Muscle layer of colon (tissue), 2 donors: ENCODE data around the gene LHCGR.

Experiments
- H3K27ac ChIP-seq: one replicate; pipeline ENCODE4 v1.7.0; 2013; ENCODE audit warnings: low read depth, mild to moderate bottlenecking, low read length, moderate library complexity
- H3K27me3 ChIP-seq, 2 donors: one replicate each; pipeline ENCODE4 v1.7.0; 2013; ENCODE audit warnings: low read length in 2 of 2, mild to moderate bottlenecking in 2 of 2; ENCODE audit not compliant: insufficient read depth in 2 of 2, control insufficient read depth in 1 of 2
- H3K36me3 ChIP-seq: one replicate; pipeline ENCODE4 v1.7.0; 2013; ENCODE audit warnings: mild to moderate bottlenecking, low read length; ENCODE audit not compliant: insufficient read depth
- H3K4me1 ChIP-seq: one replicate; pipeline ENCODE4 v1.7.0; 2013; ENCODE audit warnings: mild to moderate bottlenecking, low read length; ENCODE audit not compliant: insufficient read depth
- H3K4me3 ChIP-seq, 2 donors: one replicate each; pipeline ENCODE4 v1.7.0; 2013; ENCODE audit warnings: low read length in 2 of 2, low read depth in 1 of 2, mild to moderate bottlenecking in 1 of 2, moderate library complexity in 1 of 2
- H3K9ac ChIP-seq: one replicate; pipeline ENCODE4 v1.7.0; 2013; ENCODE audit warnings: low read length
- H3K9me3 ChIP-seq: one replicate; pipeline ENCODE4 v1.7.0; 2013; ENCODE audit warnings: mild to moderate bottlenecking, low read length
- donor health status: abdominal sarcoma.
- donor health status: Adenocarcinoma of cecum.

Gene LHCGR

DNA sequence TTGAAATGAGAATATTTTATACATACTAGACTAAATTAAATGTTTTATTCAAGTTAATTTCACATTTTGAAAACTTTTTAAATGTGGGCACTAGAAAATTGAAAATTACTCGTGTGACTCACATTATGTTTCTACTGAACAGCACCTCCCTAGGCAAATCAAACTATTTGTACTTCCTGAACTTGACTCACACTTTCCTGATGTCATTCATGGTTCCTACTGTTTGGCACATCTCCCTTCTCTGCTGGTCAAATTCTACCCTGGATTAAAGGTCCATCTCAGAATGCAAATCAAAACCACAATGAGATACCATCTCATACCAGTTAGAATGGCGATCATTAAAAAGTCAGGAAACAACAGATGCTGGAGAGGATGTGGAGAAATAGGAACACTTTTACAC lies 16.7 kb downstream of the LHCGR start:
- Histone ChIP-seq H3K27me3 (peaks cover 0 to 9% of the 10 kb centered on the region in 2 donors), H3K4me1 (peaks cover 11% of the 10 kb centered on the region), H3K27ac (no peak overlapping the region), H3K9ac (no peak overlapping the region), H3K4me3 (no peak overlapping the region), H3K36me3 (no peaks in the 10 kb centered on the region), H3K9me3 (no peaks in the 10 kb centered on the region)

DNA sequence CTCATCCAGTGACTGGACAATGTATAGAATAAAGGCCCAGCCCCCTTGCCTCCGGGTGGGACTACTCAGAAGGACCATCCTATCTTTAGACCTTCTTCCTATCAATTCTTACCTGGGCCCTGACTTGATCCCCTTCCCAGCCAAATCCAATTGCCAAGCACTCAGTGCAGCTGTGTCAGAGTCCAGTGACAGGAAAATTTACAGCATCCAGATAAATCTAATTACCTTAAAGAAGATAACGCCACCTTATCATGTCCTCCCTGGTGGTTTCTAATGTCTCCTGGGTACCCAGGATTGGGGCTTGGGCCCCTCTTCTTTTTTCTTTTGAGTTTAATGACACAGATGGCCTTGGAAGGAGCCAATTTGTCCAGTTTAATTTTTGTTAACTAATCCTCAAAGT lies 19.3 kb downstream of the LHCGR start:
- Histone ChIP-seq H3K27ac (no peak overlapping the region), H3K9me3 (no peaks in the 10 kb centered on the region), H3K27me3 (peaks cover 0 to 9% of the 10 kb centered on the region in 2 donors), H3K36me3 (no peaks in the 10 kb centered on the region), H3K9ac (no peak overlapping the region), H3K4me3 (no peak overlapping the region), H3K4me1 (peaks cover 26% of the 10 kb centered on the region)

DNA sequence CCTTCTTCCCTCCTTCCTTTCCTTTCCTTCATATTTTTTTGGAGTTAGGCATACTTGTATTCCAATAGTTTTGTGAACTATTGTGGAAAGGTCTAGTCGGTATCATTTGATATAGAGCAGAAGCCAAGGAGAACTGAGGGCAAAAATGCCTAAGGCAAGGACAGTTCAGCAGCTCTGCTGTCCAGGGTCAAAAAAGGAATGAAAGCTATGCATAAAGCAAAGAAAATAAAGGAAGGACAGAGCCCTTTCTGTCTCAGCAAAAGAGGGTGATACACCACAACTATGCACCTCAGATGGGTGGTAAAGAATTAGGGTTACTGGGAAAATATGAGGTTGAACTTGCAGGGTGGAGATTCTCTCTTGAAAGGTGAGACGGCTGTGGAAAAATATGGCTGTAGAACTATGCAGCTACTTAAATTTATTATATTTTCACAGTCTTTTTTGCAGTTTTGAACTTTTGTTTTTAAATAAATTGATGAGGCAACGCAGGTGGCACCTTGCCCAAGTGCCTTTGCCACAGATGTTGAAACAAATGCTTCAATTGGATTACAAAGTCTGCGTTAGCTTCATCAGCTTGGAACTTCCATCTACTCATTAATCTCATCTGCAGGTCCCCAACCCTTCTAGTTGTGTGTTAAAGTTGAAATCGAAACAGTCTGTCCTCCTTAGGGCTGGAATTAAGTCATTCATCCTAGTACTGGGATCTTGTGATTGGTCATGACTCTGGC lies 20.8 kb downstream of the LHCGR start:
- H3K27ac ChIP-seq, result no peak overlapping the region
- no peak overlapping the region for H3K9ac ChIP-seq
- no peaks in the 10 kb centered on the region for H3K36me3 ChIP-seq
- H3K4me3 ChIP-seq, result no peak overlapping the region
- H3K9me3 ChIP-seq, result no peaks in the 10 kb centered on the region
- peaks cover 26% of the 10 kb centered on the region for H3K4me1 ChIP-seq
- peaks cover 0 to 9% of the 10 kb centered on the region in 2 donors for H3K27me3 ChIP-seq

DNA sequence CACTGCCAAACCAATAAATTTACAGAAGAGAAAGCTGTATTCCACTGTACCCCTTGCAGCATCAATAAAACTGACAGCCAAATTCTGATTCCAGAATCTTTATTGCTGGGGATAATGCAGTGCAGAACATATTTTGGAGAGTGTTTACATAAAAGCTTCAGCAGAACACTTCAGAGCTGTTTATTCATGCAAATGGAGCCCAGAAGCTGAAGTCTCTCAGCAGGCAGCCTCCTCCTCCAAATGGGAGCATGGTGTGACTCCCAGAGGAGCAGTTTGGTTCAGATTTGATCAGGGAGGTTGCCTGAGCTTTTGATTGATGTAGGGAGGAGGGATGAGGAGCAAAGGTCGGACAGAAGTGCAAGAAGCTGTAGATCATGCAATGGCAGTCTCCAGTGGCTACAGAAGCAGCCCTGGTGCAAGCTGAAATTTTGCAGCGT lies 22.4 kb downstream of the LHCGR start:
- Histone ChIP-seq H3K9me3 (no peaks in the 10 kb centered on the region), H3K27ac (no peak overlapping the region), H3K4me3 (no peak overlapping the region), H3K36me3 (no peaks in the 10 kb centered on the region), H3K27me3 (peaks cover 0 to 9% of the 10 kb centered on the region in 2 donors), H3K4me1 (peaks cover 33% of the 10 kb centered on the region), H3K9ac (no peak overlapping the region)

DNA sequence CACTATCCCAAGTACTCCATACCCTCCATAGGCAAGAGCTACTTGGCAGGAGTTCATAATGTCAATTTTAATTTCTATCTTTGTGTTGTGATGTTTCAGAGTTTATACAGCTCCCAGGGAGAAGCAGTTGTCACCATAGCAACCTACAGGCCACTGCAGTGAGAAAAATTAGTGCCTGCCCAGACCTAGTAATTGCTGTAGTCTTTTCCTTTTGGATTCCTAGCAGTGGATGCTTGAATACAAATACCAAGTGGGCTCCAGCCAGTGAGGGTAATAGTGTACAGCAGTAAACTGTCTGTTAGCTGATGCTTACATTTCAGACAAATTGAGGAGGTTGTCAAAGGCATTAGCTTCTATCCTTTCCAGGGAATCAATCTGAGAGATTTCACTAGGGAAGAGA lies 26.7 kb downstream of the LHCGR start:
- H3K9me3 ChIP-seq, result no peaks in the 10 kb centered on the region
- H3K4me3 ChIP-seq, result no peak overlapping the region
- H3K27me3 ChIP-seq, result no peaks in the 10 kb centered on the region
- H3K36me3 ChIP-seq, result no peaks in the 10 kb centered on the region
- no peak overlapping the region for H3K27ac ChIP-seq
- H3K9ac ChIP-seq, result no peak overlapping the region
- H3K4me1 ChIP-seq, result peaks cover 23% of the 10 kb centered on the region

DNA sequence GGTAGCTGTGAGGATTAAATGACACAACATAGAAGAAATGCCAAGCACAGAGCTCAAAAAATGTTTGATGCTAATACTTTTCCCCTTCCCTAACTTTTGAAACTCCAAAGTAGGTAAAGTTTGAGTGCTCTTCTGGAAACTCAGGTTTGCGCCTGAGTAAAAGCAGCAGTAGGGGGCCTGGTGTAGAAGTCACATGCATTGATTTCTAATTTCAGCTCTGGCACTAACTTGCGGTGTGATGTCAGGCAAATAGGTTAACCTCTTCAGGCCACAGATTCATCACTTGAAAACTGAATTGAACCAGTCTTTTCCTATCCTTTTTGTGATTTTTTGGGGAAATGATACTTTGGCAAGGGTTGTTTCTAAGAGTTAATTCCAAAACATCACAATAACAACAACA lies 27.2 kb downstream of the LHCGR start:
- Histone ChIP-seq H3K27ac (no peak overlapping the region), H3K27me3 (no peaks in the 10 kb centered on the region), H3K4me1 (peaks cover 18% of the 10 kb centered on the region), H3K9ac (no peak overlapping the region), H3K9me3 (no peaks in the 10 kb centered on the region), H3K36me3 (no peaks in the 10 kb centered on the region), H3K4me3 (no peak overlapping the region)

DNA sequence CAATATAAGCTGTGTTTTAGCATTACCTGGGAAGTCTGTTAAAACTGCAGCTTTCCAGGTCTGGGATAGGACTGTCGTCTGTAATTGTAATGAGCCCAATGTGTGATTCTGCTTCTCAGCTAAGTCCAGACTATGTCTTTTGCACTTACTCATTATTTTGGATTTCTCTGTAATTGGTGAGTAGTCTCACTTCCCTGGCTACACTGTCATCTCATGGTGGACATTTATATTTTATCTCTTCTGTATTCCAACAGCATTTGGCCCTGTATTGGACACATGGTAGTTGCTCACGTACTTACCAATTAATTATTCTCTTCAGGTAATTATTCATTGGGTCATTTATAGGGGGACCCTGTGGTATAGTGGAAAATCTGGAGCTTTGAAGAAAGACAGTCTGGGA lies 28.0 kb downstream of the LHCGR start:
- Histone ChIP-seq H3K27me3 (no peaks in the 10 kb centered on the region), H3K9me3 (no peaks in the 10 kb centered on the region), H3K4me1 (peaks cover 10% of the 10 kb centered on the region), H3K27ac (no peak overlapping the region), H3K4me3 (no peak overlapping the region), H3K9ac (no peak overlapping the region), H3K36me3 (no peaks in the 10 kb centered on the region)

DNA sequence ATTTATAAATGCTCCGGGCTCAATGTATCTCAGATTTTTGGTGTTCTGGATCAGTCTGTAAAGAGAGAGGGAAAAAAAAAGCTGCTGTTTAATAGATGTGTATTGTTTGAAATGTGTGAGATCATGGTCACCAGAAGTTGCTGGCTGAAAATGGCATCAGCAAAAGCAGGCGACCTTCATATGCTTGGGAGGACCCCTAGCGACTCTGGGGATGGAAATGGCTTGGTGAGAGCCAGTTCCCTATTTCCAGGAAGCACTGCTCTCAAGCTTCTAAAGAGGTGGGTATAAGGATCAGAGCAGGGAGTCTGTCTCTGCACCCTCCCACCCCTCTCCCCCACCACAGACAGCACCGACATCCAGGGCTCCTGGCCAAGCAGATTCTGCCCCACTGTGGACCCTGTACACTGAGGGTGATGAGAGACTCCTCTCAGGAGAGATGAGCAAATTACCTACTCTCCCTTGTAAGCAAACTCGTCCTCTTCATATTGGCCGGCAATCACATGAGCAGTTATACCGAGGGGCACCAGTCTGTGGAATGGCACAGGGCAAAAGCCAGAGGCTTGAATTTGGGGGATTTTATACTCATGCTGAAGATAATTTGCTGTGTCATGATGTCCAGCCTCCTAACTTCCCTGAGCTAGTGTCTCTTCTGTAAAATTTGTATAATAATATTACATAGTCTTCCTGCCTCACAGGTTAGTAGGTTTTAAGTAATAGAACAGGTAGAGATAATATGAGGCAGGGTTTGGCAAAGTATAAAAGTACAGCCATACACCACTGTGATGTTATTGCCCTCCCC lies 29.6 kb downstream of the LHCGR start:
- no peak overlapping the region for H3K27ac ChIP-seq
- H3K9ac ChIP-seq, result no peak overlapping the region
- no peaks in the 10 kb centered on the region for H3K36me3 ChIP-seq
- no peak overlapping the region for H3K4me3 ChIP-seq
- H3K9me3 ChIP-seq, result no peaks in the 10 kb centered on the region
- peaks cover 9% of the 10 kb centered on the region for H3K4me1 ChIP-seq
- H3K27me3 ChIP-seq, result no peaks in the 10 kb centered on the region

DNA sequence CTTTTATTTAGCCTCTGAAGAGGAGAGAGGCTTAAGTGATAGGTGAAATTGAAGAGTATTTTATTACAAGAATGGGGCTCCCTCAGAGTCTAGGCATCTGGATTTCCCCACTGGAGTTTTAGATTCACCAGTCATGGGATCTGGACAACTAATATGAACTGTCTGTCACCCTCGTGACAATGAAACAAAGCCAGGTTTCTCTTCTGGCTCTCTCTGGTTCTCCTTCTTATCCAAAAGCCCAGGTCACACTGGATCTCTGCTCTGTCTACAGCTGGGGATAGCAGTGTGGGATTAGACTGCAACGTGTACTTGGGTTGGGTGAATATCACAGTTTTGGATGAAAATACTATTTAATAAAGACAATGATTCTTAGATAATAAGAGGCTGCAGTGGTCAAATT lies 31.2 kb downstream of the LHCGR start:
- Histone ChIP-seq H3K9me3 (no peaks in the 10 kb centered on the region), H3K27ac (no peak overlapping the region), H3K27me3 (no peaks in the 10 kb centered on the region), H3K4me1 (peaks cover 9% of the 10 kb centered on the region), H3K9ac (no peak overlapping the region), H3K36me3 (no peaks in the 10 kb centered on the region), H3K4me3 (no peak overlapping the region)

DNA sequence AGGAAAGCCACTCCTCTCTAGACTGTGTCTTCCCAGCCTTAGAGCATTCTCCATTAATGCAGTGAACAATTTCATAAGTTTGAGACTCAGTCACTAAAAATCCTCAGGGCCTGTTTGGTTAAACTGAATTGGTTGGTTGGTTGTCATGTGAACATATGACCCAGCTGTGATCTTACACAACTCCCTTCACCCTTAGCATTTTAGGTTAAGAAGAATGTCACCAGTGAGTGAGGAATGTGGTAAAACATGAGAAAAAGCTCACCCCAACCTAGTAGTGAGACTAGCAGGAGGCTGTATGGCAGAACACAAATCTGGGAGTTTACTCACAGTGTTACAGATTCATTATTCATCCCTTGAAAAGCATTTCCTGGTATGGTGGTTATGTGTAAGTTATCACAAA lies 32.4 kb downstream of the LHCGR start:
- Histone ChIP-seq H3K27me3 (no peaks in the 10 kb centered on the region), H3K4me3 (no peak overlapping the region), H3K27ac (no peak overlapping the region), H3K36me3 (no peaks in the 10 kb centered on the region), H3K4me1 (peaks cover 2% of the 10 kb centered on the region), H3K9ac (no peak overlapping the region), H3K9me3 (no peaks in the 10 kb centered on the region)

DNA sequence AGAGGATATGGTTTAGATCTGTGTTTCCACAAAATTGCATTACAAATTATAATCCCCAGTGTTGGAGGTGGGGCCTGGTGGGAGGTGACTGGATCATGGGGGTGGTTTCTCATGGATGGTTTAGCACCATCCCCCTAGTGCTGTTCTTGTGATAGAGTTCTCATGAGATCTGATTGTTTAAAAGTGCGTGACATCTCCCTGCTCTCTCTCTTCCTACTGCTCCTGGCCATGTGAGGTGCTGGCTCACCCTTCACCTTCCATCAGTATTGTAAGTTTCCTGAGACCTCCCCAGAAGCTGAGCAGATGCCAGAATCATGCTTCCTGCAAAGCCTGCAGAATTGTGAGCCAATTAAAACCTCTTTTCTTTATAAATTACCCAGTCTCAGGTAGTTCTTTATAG lies 33.1 kb downstream of the LHCGR start:
- Histone ChIP-seq H3K4me3 (no peak overlapping the region), H3K27me3 (no peaks in the 10 kb centered on the region), H3K4me1 (no peaks in the 10 kb centered on the region), H3K9me3 (no peaks in the 10 kb centered on the region), H3K36me3 (no peaks in the 10 kb centered on the region), H3K27ac (no peak overlapping the region), H3K9ac (no peak overlapping the region)

DNA sequence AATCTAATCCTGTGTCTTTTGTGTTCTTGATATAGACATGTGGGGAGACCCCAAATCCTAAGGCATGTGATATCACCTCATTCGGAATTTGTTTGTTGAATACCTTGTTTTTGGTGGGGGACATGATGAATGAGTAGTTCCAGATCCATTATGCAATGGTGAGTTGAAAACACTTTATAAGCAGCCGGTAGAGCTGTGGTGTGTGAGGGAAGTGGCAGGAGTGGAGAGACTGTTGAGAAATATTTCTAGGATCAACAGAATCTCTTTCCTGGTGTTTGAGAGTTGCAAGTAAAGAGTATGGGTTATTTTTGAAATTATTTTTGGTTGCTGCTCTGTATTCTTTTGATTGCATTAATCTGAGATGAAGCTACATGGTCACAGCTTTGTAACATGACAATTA lies 34.4 kb downstream of the LHCGR start:
- Histone ChIP-seq H3K9ac (no peak overlapping the region), H3K27ac (no peak overlapping the region), H3K27me3 (no peaks in the 10 kb centered on the region), H3K36me3 (no peaks in the 10 kb centered on the region), H3K9me3 (no peaks in the 10 kb centered on the region), H3K4me1 (no peaks in the 10 kb centered on the region), H3K4me3 (no peak overlapping the region)
